NCI-H446 treated with DMSO at 0.1 percent for 48 hours (cell line): Measurements from ENCODE around the gene RABL6.

Source experiments
- DNase-seq: peaks from one replicate; lab custom pipeline; 2025; lab: John Stamatoyannopoulos, UW

RABL6 gene

GRCh38 chr9:136847088-136847825 is 39.5 kb downstream of the RABL6 start:
- no peak for DNase-seq

- DNase-seq: peak; percentile 10
Observed at GRCh38 chr9:136847826-136848392, 40.2 kb downstream of the RABL6 start.

- DNase-seq: no peak
Observed at GRCh38 chr9:136848393-136849037, 40.8 kb downstream of the RABL6 start.

DNA sequence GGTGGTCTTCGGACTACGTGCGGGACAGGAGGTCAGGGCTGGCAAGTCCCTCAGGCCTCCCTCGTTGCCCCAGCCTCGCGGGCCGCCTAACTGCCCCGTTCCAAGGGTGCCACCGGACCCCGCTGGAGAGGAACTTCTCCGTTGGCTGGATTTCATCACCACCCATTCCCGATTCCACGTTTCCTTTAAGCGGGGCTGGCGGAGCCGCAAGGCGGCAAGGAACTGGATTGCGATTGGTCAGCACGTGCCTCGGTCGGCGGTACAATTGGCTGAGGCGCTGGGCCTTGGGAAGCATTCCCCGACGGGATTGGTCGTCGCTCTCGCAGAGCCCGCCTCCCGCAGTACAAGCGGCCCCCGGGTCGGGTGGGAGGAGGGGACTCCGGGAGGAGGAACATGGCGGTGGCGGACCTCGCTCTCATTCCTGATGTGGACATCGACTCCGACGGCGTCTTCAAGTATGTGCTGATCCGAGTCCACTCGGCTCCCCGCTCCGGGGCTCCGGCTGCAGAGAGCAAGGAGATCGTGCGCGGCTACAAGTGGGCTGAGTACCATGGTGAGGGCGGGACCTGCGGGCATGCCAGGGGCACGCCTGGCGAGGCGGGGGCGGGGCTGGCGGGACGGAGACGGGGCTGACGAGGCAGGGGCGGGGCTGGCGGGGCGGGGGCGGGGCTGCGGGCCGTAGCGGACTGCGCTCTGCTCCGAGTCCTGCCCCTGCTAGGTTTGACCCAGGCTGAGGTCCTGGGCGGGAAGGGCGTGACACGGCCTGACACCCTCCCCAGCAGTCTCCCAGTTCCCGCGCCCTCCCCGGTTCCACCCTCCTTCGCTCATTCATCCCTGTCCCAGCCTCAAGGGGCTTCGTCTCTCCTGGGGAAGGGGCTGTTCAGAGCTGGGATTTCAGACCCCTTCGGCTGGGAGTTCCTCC is 41.6 kb downstream of the RABL6 start, which contains the start of gene PHPT1:
TSS of gene PHPT1 (plus strand) at position 372 of the 922 bp plus-strand sequence. CDS start at position 394, 22 bp downstream.
- peak; percentile 95 for DNase-seq

DNA sequence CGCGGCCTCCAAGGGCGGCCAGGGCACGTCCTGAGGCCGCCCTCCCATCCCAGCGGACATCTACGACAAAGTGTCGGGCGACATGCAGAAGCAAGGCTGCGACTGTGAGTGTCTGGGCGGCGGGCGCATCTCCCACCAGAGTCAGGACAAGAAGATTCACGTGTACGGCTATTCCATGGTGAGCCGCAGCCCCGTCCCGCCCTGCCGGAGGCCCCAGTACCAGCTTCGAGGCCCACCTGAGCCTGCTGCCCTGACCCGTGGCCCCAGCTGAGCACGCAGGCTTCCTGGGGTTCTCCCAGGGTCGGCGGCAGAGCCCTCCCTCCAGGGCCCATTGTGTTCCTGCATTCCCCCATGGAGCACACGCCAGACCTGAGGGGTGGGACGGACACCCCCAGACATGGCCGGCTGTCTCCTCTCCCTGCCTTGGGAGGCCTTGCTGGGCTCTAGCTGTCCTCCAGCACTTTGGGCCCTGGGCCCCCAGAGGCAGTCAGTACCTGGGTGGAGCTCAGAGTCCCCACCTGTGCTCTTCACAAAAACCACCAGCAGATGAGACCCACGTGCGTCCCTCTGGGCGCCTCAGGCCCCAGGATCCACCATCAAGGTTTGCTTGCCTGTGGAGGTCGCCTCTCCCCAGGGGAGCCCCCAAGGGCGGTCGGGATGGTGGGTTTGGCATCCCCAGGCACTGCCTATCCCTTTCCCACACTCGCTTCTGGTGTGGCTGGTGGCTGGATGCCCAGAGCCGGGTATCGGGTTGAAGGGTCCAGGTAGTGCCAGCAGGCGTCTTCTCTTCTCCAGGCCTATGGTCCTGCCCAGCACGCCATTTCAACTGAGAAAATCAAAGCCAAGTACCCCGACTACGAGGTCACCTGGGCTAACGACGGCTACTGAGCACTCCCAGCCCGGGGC is 42.5 kb downstream of the RABL6 start:
- no peak for DNase-seq

- no peak for DNase-seq
Observed at GRCh38 chr9:136850866-136851775, 43.4 kb downstream of the RABL6 start.

GRCh38 chr9:136851941-136852663 is 44.4 kb downstream of the RABL6 start, which contains the start of gene MAMDC4:
TSS of gene MAMDC4 (plus strand) at chr9:136852346. CDS start at chr9:136852417, 71 bp downstream.
- no peak for DNase-seq

DNA sequence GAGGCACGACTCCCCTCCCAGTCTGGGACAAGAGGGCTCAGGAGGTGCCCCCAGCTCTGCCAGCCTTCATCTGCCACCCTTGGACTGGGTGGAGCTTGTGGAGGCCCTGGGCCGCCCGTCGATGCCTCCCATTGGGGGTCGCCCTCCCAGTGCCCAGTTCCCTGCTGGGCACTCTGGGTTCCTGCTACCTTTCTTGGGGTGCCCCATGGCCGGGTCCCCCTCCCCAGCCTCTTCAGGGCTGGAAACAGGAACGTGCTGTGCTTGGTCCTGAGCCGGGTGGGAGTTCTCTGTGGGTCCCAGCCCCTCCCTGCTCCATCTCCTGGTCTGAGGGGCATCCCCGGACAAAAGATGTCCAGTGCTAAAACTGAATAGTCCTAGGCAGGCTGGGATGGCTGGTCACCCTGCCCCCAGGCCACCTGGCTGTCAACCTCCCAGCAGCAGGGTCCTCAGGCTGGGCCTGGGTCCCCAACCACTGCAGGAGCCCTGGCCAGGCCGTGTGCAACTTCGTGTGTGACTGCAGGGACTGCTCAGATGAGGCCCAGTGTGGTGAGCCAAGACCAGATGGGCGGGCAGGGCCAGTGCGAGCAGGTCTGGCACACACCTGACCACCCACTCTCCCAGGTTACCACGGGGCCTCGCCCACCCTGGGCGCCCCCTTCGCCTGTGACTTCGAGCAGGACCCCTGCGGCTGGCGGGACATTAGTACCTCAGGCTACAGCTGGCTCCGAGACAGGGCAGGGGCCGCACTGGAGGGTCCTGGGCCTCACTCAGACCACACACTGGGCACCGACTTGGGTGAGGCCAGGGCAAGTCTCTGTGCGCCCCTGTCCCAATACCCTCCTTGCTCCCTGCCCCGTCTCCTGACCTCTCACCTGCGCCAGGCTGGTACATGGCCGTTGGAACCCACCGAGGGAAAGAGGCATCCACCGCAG is 45.2 kb downstream of the RABL6 start:
- DNase-seq: no peak

GRCh38 chr9:136853596-136854112 is 45.9 kb downstream of the RABL6 start:
- no peak for DNase-seq

GRCh38 chr9:136854113-136854841 is 46.5 kb downstream of the RABL6 start:
- DNase-seq: no peak

DNA sequence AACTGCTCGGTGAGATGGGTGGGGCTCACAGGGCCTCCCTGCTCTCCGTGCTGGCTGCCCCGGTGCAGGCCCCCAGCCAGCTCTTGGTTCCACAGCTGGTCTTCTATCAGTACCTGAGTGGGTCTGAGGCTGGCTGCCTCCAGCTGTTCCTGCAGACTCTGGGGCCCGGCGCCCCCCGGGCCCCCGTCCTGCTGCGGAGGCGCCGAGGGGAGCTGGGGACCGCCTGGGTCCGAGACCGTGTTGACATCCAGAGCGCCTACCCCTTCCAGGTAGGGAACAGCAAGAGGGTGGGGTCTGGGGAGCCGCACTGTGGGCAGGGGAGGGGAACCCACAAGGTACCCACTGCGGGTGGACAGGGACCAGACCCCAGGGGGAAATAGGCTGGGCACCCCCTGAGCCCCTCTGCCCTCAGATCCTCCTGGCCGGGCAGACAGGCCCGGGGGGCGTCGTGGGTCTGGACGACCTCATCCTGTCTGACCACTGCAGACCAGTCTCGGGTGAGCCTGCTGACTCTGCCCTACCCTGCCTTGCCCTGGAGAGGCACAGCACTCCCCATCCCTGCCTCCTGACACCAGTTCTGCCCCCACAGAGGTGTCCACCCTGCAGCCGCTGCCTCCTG is 47.2 kb downstream of the RABL6 start:
- DNase-seq: no peak

GRCh38 chr9:136855461-136856078 is 47.8 kb downstream of the RABL6 start:
- DNase-seq: no peak

GRCh38 chr9:136856079-136856476 is 48.3 kb downstream of the RABL6 start:
- DNase-seq: no peak

DNA sequence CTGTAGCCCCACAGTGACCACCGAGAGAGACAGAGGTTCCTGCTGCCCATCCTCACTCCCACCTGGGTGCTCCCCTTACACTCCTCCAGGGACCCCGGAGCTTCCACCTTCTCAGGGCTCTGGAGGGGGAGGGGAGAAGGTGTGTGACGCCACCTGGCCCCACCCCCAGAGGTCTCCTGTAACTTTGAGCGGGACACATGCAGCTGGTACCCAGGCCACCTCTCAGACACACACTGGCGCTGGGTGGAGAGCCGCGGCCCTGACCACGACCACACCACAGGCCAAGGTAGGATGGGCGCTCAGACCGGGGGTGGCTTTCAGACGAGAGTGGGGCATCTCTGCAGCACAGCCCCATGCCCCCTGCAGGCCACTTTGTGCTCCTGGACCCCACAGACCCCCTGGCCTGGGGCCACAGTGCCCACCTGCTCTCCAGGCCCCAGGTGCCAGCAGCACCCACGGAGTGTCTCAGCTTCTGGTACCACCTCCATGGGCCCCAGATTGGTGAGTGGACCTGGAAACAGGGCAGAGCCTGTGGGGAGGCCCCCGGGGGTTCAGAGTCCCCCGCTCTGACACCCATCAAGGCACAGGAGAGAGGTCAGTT is 48.9 kb downstream of the RABL6 start:
- DNase-seq: no peak

DNA sequence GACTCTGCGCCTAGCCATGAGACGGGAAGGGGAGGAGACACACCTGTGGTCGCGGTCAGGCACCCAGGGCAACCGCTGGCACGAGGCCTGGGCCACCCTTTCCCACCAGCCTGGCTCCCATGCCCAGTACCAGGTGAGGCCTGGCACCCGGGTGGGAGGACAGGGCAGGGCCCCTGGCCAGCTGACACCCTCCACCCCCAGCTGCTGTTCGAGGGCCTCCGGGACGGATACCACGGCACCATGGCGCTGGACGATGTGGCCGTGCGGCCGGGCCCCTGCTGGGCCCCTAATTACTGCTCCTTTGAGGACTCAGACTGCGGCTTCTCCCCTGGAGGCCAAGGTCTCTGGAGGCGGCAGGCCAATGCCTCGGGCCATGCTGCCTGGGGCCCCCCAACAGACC is 49.4 kb downstream of the RABL6 start:
- DNase-seq: no peak
